GM18520 (cell line): ENCODE measurements around the gene HSP90B1.

Source experiments
- ATAC-seq: cut with Tn5 transposase; IDR thresholded peaks from one replicate; pipeline ENCODE4 v1.9.1; 2021; ENCODE audit not compliant: unreplicated experiment

HSP90B1 gene

DNA sequence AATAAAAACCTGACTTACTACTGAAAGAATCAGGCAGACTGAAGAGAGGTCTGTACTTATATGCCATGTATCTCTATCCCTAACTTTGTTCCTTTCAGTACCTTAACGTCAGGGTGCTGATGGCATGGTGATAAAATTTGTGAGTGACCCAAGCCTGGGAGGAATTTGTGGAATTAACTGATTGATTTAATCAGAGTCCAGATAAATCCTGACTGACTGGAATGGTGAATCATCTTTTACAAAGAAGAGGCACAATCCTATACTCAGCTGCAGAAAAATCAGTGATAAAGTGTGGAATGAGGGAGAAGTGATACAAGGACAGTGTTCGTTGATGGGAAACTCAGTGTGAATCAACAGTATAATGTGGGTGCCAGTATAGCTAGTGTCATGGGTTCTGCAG, 39.2 kb downstream of the HSP90B1 start:
- no peak for ATAC-seq

DNA sequence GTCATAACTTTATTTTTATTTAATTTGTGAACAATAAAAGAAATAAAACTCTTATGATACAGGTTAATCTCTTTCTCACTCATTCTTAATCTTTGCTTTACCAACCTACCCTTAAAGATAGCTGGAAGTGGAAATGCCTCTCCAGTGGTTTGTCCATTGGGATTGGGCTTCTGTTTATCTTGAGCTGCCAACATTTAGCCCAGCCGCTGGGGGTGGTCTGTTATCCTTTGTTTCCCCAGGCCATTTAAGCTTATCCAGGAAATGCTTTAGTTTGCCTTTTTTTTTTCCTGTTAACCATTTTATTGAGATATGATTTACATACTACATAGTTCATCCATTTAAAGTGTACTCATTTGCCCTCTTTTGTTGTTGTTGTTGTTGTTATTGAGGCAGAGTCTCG, 43.7 kb downstream of the HSP90B1 start:
- no peak for ATAC-seq

DNA sequence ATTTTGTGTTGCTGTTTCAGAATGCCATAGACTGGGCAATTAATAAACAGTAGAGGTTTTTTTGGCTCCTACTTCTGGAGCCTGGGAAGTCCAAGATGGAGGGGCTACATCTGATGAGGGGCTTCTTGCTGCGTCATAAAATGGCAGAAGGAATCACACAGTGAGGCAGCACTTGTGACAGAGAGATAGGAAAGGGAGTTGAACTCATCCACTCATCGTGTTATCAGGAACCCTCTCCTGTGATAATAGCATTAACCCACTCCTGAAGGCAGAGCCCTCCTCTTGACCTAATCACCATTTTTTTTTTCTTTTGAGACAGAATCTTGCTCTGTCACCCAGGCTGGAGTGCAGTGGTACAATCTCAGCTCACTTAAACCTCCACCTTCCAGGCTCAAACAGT, 45.2 kb downstream of the HSP90B1 start:
- ATAC-seq, result no peak

DNA sequence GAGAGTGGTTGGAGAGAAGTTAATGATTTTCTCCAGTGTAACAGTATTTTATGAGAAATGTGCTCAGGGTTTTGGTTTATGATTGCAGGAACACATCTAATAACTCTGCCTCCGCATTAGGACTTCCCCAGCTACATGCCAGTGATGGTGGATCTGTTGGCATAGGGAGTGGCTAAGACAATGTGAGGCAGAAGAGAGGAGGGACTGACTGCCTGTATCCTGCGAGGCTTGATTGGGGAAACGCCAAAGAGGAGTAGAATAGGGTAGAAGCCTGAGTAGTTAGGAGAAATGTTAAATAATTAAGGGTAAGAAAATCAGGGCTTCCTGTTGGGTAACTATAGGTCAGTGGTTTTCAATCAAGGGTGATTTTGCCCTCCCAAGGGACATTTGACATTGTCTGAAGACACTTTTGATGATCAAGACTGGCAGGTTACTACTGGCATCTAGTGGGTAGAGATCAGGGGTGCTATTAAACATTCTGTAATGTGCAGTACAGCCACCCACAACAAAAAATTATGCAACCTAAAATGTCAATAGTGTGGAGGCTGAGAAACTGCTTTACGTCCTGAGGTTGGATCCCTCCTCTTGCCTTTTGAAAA, 48.3 kb downstream of the HSP90B1 start:
- ATAC-seq, result no peak

DNA sequence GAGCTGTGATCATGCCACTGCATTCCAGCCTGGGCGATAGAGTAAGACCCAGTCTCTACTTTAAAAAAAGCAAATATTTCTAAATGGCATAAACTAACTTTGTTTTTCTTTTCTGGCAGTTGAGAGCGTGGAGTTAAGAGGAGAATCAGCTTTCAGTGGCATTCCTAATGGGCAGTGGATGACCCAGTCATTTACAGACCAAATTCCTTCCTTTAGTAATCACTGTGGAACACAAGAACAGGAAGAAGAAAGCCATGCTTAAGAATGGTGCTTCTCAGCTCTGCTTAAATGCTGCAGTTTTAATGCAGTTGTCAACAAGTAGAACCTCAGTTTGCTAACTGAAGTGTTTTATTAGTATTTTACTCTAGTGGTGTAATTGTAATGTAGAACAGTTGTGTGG, 56.6 kb downstream of the HSP90B1 start:
- ATAC-seq, result no peak

DNA sequence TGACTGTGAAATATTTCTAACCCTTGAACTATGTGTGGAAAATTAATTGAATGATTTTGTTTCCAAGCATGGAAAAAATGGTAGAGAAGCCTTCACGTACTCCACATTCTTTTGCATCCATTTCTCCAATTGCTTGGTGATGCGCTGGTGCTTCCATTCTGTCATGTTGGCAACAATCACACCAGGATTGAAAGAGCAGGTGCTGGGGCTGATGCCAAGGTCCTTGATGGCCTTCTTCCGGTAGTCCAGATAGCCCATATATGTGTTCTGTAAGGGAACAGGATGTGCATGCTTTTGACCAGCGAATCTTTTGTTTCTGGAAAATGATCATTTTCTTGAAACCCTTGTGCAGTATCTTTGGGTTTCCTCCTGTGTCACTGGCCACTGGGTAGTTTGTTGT, 64.0 kb downstream of the HSP90B1 start:
- ATAC-seq, result no peak

DNA sequence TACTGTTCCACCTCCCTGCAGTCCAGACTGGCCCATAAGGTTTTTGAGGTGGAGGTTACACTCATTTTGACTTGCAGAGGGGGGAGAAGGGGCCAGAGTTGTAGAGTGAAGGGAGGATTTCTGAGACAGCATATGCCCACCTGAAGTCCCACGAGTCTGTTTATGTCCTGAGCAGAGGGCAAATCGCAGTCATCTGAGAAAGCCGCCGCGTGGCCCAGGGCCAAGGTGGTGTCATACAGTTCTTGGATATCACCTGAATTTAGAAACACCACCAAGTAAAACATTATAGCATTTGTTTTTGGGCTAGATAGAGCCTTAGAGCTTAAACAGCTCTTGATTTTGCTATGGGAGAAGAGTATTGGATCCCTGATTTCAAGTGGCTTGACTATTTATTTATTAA, 66.4 kb downstream of the HSP90B1 start:
- ATAC-seq, result no peak

DNA sequence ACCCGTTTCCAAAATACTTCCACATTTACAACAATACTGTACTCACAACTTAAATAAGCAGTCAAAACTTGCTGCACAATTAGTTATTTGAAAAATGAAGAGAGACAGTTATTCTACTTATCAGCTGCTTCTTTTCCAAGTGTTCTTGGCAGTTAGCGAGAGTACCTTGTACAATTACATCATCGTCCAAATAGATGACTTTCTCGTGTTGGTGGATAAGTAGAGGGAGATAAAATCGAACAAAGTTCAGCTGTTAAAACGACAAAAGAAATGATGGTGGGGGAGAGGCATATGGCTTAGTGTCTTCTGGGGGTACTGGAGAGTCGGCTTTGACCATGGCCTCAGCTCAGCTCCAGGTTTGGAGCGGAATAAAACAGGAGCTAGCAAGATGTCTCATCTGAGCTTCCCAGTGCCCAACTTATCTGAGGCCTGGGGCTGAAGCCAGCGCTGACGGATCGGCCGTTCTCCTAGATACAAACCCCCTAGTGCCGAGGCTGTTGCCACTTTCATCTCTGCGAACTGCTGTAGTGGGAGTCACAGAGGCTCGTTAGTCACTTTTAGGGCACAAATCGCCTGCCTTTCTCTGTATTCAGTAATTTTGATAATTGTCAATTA, 67.2 kb downstream of the HSP90B1 start:
- ATAC-seq, result no peak
